C4-2B (cell line): ENCODE measurements around the gene BAK1.
A peak's percentile ranks its signal among the peaks of the same experiment; 100 is the strongest.

Experiments used
- H3K27ac ChIP-seq: fragments of 450-650 bp; 2 replicates; pipeline ENCODE4 v1.5.1; 2017
- CTCF ChIP-seq: fragments of 450-650 bp; conservative IDR thresholded peaks from 2 replicates; pipeline ENCODE4 v1.5.1; 2017; ENCODE audit warnings: mild to moderate bottlenecking
- ZFX ChIP-seq: fragments of 450-650 bp; IDR thresholded peaks from 2 replicates; pipeline ENCODE4 v1.6.1; 2017

Gene BAK1

GRCh38 chr6:33584700-33585402 is 4.8 kb upstream of the BAK1 start:
- no peak for TF ChIP-seq ZFX
- no peak for TF ChIP-seq CTCF
- no peak overlapping the region for H3K27ac ChIP-seq

GRCh38 chr6:33583591-33584155 is 3.6 kb upstream of the BAK1 start:
- no peak overlapping the region for H3K27ac ChIP-seq
- peak; percentile 56 for TF ChIP-seq CTCF
- no peak for TF ChIP-seq ZFX

- H3K27ac ChIP-seq: no peak overlapping the region
- TF ChIP-seq ZFX (no peak), CTCF (no peak)
These were observed 1.1 kb upstream of the BAK1 start for GRCh38 chr6:33581186-33581585.

- no peak for TF ChIP-seq ZFX
- TF ChIP-seq CTCF: no peak
- H3K27ac ChIP-seq: peak overlapping the region; percentile 85; the same call in 1 of the 2 replicates
These were observed 1.5 kb downstream of the BAK1 start for GRCh38 chr6:33578588-33579011.

GRCh38 chr6:33578164-33578563 is 1.9 kb downstream of the BAK1 start:
- TF ChIP-seq ZFX (no peak), CTCF (no peak)
- 0 out of 2 replicates have a peak overlapping the region, but pooled peaks have one; percentile 85 for H3K27ac ChIP-seq

- TF ChIP-seq CTCF: no peak
These were observed 2.4 kb downstream of the BAK1 start for GRCh38 chr6:33577718-33578117.

GRCh38 chr6:33577106-33577535 is 3.0 kb downstream of the BAK1 start:
- TF ChIP-seq CTCF (no peak), ZFX (no peak)
- H3K27ac ChIP-seq: peak overlapping the region; percentile 5; the same call in 1 of the 2 replicates

More at GRCh38 chr6:33577718-33578117, 2.4 kb downstream of the BAK1 start:
- peak overlapping the region; percentile 5; the same call in 1 of the 2 replicates for H3K27ac ChIP-seq
